IPS-18c (cell line): ENCODE measurements around the gene TCERG1L.

Experiments
- H3K4me3 ChIP-seq: 2 replicates; pipeline ENCODE4 v1.7.0; 2013; ENCODE audit warnings: low read depth, mild to moderate bottlenecking, low read length, moderate library complexity; ENCODE audit not compliant: insufficient read depth
- H3K9me3 ChIP-seq: one replicate; pipeline ENCODE4 v1.6.1; 2013; ENCODE audit warnings: mild to moderate bottlenecking, low read length, moderate library complexity; ENCODE audit not compliant: control insufficient read depth, insufficient read depth

Gene TCERG1L

GRCh38 chr10:131176907-131177306 lies 134.6 kb downstream of the TCERG1L start:
- H3K9me3 ChIP-seq = peaks cover 29% of the 10 kb centered on the region
- no peak overlapping the region for H3K4me3 ChIP-seq

- peaks cover 31% of the 10 kb centered on the region for H3K9me3 ChIP-seq
- H3K4me3 ChIP-seq = peak overlapping the region; percentile 40; the same call in 1 of the 2 replicates
Observed at GRCh38 chr10:131176324-131176723, 135.2 kb downstream of the TCERG1L start.

GRCh38 chr10:131175891-131176290 lies 135.6 kb downstream of the TCERG1L start:
- Histone ChIP-seq H3K9me3 (peaks cover 29% of the 10 kb centered on the region), H3K4me3 (0 out of 2 replicates have a peak overlapping the region, but pooled peaks have one; percentile 40)

- no peak overlapping the region for H3K4me3 ChIP-seq
- peaks cover 26% of the 10 kb centered on the region for H3K9me3 ChIP-seq
Observed at GRCh38 chr10:131174651-131175540, 136.6 kb downstream of the TCERG1L start.

GRCh38 chr10:131174211-131174565 lies 137.3 kb downstream of the TCERG1L start:
- no peak overlapping the region for H3K4me3 ChIP-seq
- H3K9me3 ChIP-seq = peaks cover 26% of the 10 kb centered on the region

- H3K4me3 ChIP-seq = no peak overlapping the region
- H3K9me3 ChIP-seq = peaks cover 22% of the 10 kb centered on the region
Observed at GRCh38 chr10:131173484-131174210, 137.9 kb downstream of the TCERG1L start.

- H3K4me3 ChIP-seq = no peak overlapping the region
- peaks cover 20% of the 10 kb centered on the region for H3K9me3 ChIP-seq
Observed at GRCh38 chr10:131172433-131172832, 139.1 kb downstream of the TCERG1L start.

- peaks cover 14% of the 10 kb centered on the region for H3K9me3 ChIP-seq
Observed at GRCh38 chr10:131169146-131169545, 142.4 kb downstream of the TCERG1L start.

GRCh38 chr10:131168238-131168875 lies 143.2 kb downstream of the TCERG1L start:
- no peak overlapping the region for H3K4me3 ChIP-seq
- peaks cover 14% of the 10 kb centered on the region for H3K9me3 ChIP-seq

More at GRCh38 chr10:131169146-131169545, 142.4 kb downstream of the TCERG1L start:
- no peak overlapping the region for H3K4me3 ChIP-seq

- peaks cover 16% of the 10 kb centered on the region for H3K9me3 ChIP-seq
- H3K4me3 ChIP-seq = peak overlapping the region; percentile 24; the same call in 1 of the 2 replicates
Observed at GRCh38 chr10:131167036-131167860, 144.3 kb downstream of the TCERG1L start.

- Histone ChIP-seq H3K9me3 (peaks cover 17% of the 10 kb centered on the region), H3K4me3 (no peak overlapping the region)
Observed at GRCh38 chr10:131166486-131166885, 145.0 kb downstream of the TCERG1L start.

GRCh38 chr10:131165092-131165491 lies 146.4 kb downstream of the TCERG1L start:
- no peak overlapping the region for H3K4me3 ChIP-seq
- peaks cover 25% of the 10 kb centered on the region for H3K9me3 ChIP-seq

GRCh38 chr10:131162866-131163843 lies 148.4 kb downstream of the TCERG1L start:
- Histone ChIP-seq H3K9me3 (peaks cover 27% of the 10 kb centered on the region), H3K4me3 (no peak overlapping the region; the same call in 1 of the 2 replicates)

- Histone ChIP-seq H3K9me3 (peaks cover 22% of the 10 kb centered on the region), H3K4me3 (no peak overlapping the region)
Observed at GRCh38 chr10:131162211-131162610, 149.3 kb downstream of the TCERG1L start.

- Histone ChIP-seq H3K4me3 (no peak overlapping the region), H3K9me3 (peaks cover 22% of the 10 kb centered on the region)
Observed at GRCh38 chr10:131161087-131161486, 150.4 kb downstream of the TCERG1L start.
